GM04504 (cell line): ENCODE measurements around the gene IRF8.
"Not testable (repeated sequence)": the region's sequence is repeated elsewhere in the genome, so short reads cannot be mapped to it uniquely, and the experiment has no call there.

Source experiments
- DNase-seq: peaks from one replicate; pipeline ENCODE4 v3.0.0-alpha.2; 2012; ENCODE audit warnings: low read depth

Gene IRF8

GRCh38 chr16:85935974-85936760 is 37.2 kb downstream of the IRF8 start:
- DNase-seq = no peak

- DNase-seq = no peak
Observed at GRCh38 chr16:85936816-85937215, 37.9 kb downstream of the IRF8 start.

GRCh38 chr16:85940214-85940613 is 41.3 kb downstream of the IRF8 start:
- DNase-seq = no peak

- no peak for DNase-seq
Observed at GRCh38 chr16:85941863-85942644, 43.1 kb downstream of the IRF8 start.

- not testable (repeated sequence) for DNase-seq
Observed at GRCh38 chr16:85942659-85943058, 43.7 kb downstream of the IRF8 start.

GRCh38 chr16:85943711-85944110 is 44.7 kb downstream of the IRF8 start:
- DNase-seq = no peak

- no peak for DNase-seq
Observed at GRCh38 chr16:85944572-85945423, 45.8 kb downstream of the IRF8 start.

- no peak for DNase-seq
Observed at GRCh38 chr16:85945424-85945751, 46.4 kb downstream of the IRF8 start.

GRCh38 chr16:85946541-85947124 is 47.7 kb downstream of the IRF8 start:
- DNase-seq = no peak

- DNase-seq = no peak
Observed at GRCh38 chr16:85947230-85948137, 48.5 kb downstream of the IRF8 start.

GRCh38 chr16:85948138-85948509 is 49.2 kb downstream of the IRF8 start:
- no peak for DNase-seq

- DNase-seq = no peak
Observed at GRCh38 chr16:85948616-85949265, 49.8 kb downstream of the IRF8 start.

GRCh38 chr16:85950136-85950918 is 51.4 kb downstream of the IRF8 start:
- no peak for DNase-seq

GRCh38 chr16:85952197-85952596 is 53.2 kb downstream of the IRF8 start:
- DNase-seq = no peak

- no peak for DNase-seq
Observed at GRCh38 chr16:85952811-85953210, 53.8 kb downstream of the IRF8 start.

GRCh38 chr16:85954927-85955519 is 56.1 kb downstream of the IRF8 start:
- DNase-seq = no peak

GRCh38 chr16:85955566-85955965 is 56.6 kb downstream of the IRF8 start:
- no peak for DNase-seq

- DNase-seq = no peak
Observed at GRCh38 chr16:85956426-85956825, 57.5 kb downstream of the IRF8 start.

- DNase-seq = no peak
Observed at GRCh38 chr16:85958731-85959130, 59.8 kb downstream of the IRF8 start.
